ENCODE data around the gene TRO.

- TF ChIP-seq CTCF (IDR thresholded peaks at IDR 0.05) = no peak
- TF ChIP-seq EZH2 (IDR thresholded peaks at IDR 0.05; ENCODE audit: borderline replicate concordance, insufficient read depth, low read depth, low read length, poor library complexity, severe bottlenecking) = no peak
These were observed 14.3 kb downstream of the TRO start for GRCh38 chrX:54934890-54935289.

Data from B cell (primary cell).